GM10248 (cell line): ENCODE data around the gene POU2F3.

Experiments used
- CTCF ChIA-PET: fragments of 300-600 bp; sonication (Branson Sonifier 250); formaldehyde crosslinking; extraction: SDS; loops from one replicate; lab custom pipeline; 2021; ENCODE audit warnings: antibody characterized with exemption; lab: Yijun Ruan, JAX
- POLR2A ChIA-PET: fragments of 350-650 bp; sonication (Branson Sonifier 250); formaldehyde crosslinking; extraction: SDS; loops from one replicate; lab custom pipeline; 2020; ENCODE audit warnings: antibody characterized with exemption; lab: Yijun Ruan, JAX
- DNase-seq: peaks from one replicate; pipeline ENCODE4 v3.0.0; 2012; ENCODE audit errors: extremely low spot score
- CTCF ChIP-seq: IDR thresholded peaks from 2 replicates; pipeline ENCODE4 v1.5.1; 2012; ENCODE audit warnings: mild to moderate bottlenecking, low read depth; ENCODE audit errors: extremely low read depth, missing control alignments, control extremely low read depth

POU2F3 gene

GRCh38 chr11:120196826-120197225 lies 43.1 kb upstream of the POU2F3 start:
- no peak for TF ChIP-seq CTCF
- DNase-seq, result no peak
- ChIA-PET CTCF (interaction anchor here (0.7 to 1.4 kb wide), 3 partner anchors 15 to 26 kb away, joined by 3 to 4 read pairs (median 3); no protein-coding TSS in a partner anchor), POLR2A (no interaction called here)

GRCh38 chr11:120197251-120197891 lies 42.6 kb upstream of the POU2F3 start:
- no peak for TF ChIP-seq CTCF
- CTCF ChIA-PET, result interaction anchor here (0.7 to 1.4 kb wide), 3 partner anchors 15 to 27 kb away, joined by 3 to 4 read pairs (median 3); no protein-coding TSS in a partner anchor

GRCh38 chr11:120197977-120198376 lies 42.0 kb upstream of the POU2F3 start:
- POLR2A ChIA-PET, result no interaction called here
- CTCF ChIA-PET, result no interaction called here
- no peak for TF ChIP-seq CTCF
- no peak for DNase-seq

More at GRCh38 chr11:120197251-120197891, 42.6 kb upstream of the POU2F3 start:
- POLR2A ChIA-PET, result no interaction called here
- DNase-seq, result no peak

- ChIA-PET CTCF (interaction anchor here (1.0 to 1.2 kb wide), 2 partner anchors 16 to 31 kb away, joined by 3 to 4 read pairs; no protein-coding TSS in a partner anchor), POLR2A (no interaction called here)
- TF ChIP-seq CTCF, result no peak
- DNase-seq, result no peak
Observed at GRCh38 chr11:120198403-120198786, 41.5 kb upstream of the POU2F3 start.

GRCh38 chr11:120198787-120199469 lies 41.0 kb upstream of the POU2F3 start:
- TF ChIP-seq CTCF, result no peak
- POLR2A ChIA-PET, result no interaction called here
- CTCF ChIA-PET, result interaction anchor here (1.0 to 1.2 kb wide), 2 partner anchors 15 to 30 kb away, joined by 3 to 4 read pairs; no protein-coding TSS in a partner anchor
- DNase-seq, result no peak

- CTCF ChIA-PET, result interaction anchor here (1.0 to 1.2 kb wide), 2 partner anchors 14 to 30 kb away, joined by 3 to 4 read pairs; no protein-coding TSS in a partner anchor
- POLR2A ChIA-PET, result no interaction called here
- no peak for DNase-seq
Observed at GRCh38 chr11:120199613-120200012, 40.3 kb upstream of the POU2F3 start.

More at GRCh38 chr11:120199613-120200012, 40.3 kb upstream of the POU2F3 start:
- no peak for TF ChIP-seq CTCF
